Loucy (cell line): ENCODE results near the gene HSF2BP.
"Not testable (repeated sequence)": the region's sequence is repeated elsewhere in the genome, so short reads cannot be mapped to it uniquely, and the experiment has no call there.

ENCODE experiments used
- EZH2phosphoT487 ChIP-seq: fragments of 200-600 bp; IDR thresholded peaks from 2 replicates; pipeline ENCODE4 v1.6.1; 2018; ENCODE audit warnings: antibody characterized with exemption, mild to moderate bottlenecking, moderate library complexity, borderline replicate concordance
- TF ChIP-seq, protein P1 (sequence below): fragments of 200-600 bp; sonication (generic); conservative IDR thresholded peaks from 2 replicates; pipeline ENCODE4 v1.5.1; 2014; ENCODE audit warnings: mild to moderate bottlenecking, antibody characterized with exemption, low read length

DNA sequence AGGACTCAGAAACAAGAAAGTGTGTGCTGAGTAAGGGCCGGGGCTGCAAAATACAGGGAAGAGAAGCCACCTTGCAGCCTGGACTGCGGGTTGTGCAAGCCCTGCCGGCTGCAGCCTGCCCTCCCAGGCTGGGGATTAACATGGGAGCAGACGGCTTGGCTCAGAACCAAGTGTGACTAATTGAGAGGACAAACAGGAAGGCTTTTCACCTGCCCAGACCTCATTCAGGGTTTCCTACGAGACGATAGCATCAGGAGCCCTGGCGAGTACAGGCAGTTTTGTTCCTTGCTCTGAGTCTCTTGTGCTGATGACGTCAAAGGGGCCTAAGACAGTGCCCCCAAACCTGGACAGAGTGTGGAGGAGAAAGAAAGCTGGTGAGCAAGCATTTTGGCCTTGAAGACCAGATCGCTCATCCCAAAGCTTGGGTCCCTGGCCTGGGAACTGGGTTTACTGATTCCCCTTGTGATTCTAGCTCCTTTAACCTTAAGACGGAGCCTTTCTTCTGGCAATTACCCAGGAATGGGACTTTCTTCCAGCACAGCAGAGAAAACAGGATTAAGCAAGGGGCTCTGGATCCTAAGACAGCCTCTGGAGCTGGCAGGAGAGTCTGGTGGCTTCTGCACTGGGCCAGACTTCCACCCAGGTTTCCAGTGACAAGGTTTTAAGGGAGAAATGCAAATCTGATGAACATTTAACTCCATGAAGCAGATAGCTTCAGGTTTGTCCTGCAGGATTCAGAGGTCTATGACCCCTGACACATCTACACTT is 142.2 kb downstream of the HSF2BP start:
- TF ChIP-seq, protein P1, sequence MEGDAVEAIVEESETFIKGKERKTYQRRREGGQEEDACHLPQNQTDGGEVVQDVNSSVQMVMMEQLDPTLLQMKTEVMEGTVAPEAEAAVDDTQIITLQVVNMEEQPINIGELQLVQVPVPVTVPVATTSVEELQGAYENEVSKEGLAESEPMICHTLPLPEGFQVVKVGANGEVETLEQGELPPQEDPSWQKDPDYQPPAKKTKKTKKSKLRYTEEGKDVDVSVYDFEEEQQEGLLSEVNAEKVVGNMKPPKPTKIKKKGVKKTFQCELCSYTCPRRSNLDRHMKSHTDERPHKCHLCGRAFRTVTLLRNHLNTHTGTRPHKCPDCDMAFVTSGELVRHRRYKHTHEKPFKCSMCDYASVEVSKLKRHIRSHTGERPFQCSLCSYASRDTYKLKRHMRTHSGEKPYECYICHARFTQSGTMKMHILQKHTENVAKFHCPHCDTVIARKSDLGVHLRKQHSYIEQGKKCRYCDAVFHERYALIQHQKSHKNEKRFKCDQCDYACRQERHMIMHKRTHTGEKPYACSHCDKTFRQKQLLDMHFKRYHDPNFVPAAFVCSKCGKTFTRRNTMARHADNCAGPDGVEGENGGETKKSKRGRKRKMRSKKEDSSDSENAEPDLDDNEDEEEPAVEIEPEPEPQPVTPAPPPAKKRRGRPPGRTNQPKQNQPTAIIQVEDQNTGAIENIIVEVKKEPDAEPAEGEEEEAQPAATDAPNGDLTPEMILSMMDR, result not testable (repeated sequence)
- not testable (repeated sequence) for TF ChIP-seq EZH2phosphoT487
